CD4-positive, alpha-beta T cell (primary cell): ENCODE results near the gene WDR37. TPM values are rescaled to one million over a fixed set of nuclear protein-coding genes. Genes with fewer than 3 reads are reported as not detected.

Source experiments
- ATAC-seq: fragments of 200-7000 bp; cut with Tn5 transposase; one replicate; pipeline ENCODE4 v1.10.0; 2022; ENCODE audit warnings: mild to moderate bottlenecking; ENCODE audit not compliant: poor library complexity
- CTCF ChIA-PET: fragments of 350-600 bp; sonication (Branson Sonifier 250); formaldehyde crosslinking; loops from one replicate; lab custom pipeline; 2021; ENCODE audit warnings: antibody characterized with exemption, inconsistent platforms; lab: Charles Lee
- POLR2A ChIA-PET: fragments of 350-600 bp; sonication (Branson Sonifier 250); formaldehyde crosslinking; loops from one replicate; lab custom pipeline; 2021; ENCODE audit warnings: antibody characterized with exemption, inconsistent platforms; lab: Charles Lee
- DNase-seq, 14 experiments: peaks; one replicate each; pipeline ENCODE4 v3.0.0-alpha.2; 2013 to 2020; ENCODE audit warnings: mixed read lengths in 2 of 14
- H3K27ac ChIP-seq, 2 donors: one replicate each; pipeline versions ENCODE4 v1.5.1 to v1.7.0; 2013; ENCODE audit warnings: low read length in 2 of 2, low read depth in 1 of 2, mild to moderate bottlenecking in 1 of 2
- H3K27me3 ChIP-seq, 2 experiments: 1 replicate in 1 of 2; 2 replicates in 1 of 2; pipeline versions ENCODE4 v1.6.1 to v1.7.0; 2013; ENCODE audit warnings: low read length in 2 of 2, control low read depth in 1 of 2, mild to moderate bottlenecking in 1 of 2, moderate library complexity in 1 of 2; ENCODE audit not compliant: insufficient read depth in 2 of 2, control insufficient read depth in 1 of 2
- H3K36me3 ChIP-seq: one replicate; pipeline ENCODE4 v1.6.1; 2013; ENCODE audit warnings: low read length, control low read depth; ENCODE audit not compliant: insufficient read depth
- H3K4me1 ChIP-seq: one replicate; pipeline ENCODE4 v1.6.1; 2013; ENCODE audit warnings: low read length, control low read depth; ENCODE audit not compliant: insufficient read depth
- H3K4me3 ChIP-seq: one replicate; pipeline ENCODE4 v1.5.1; 2013; ENCODE audit warnings: mild to moderate bottlenecking, low read length, moderate library complexity
- H3K9me3 ChIP-seq, 2 experiments: 1 replicate in 1 of 2; 2 replicates in 1 of 2; pipeline versions ENCODE4 v1.6.1 to v1.7.0; 2013; ENCODE audit warnings: low read length in 2 of 2, mild to moderate bottlenecking in 2 of 2, control low read depth in 1 of 2, moderate library complexity in 1 of 2; ENCODE audit not compliant: control insufficient read depth in 1 of 2, insufficient read depth in 1 of 2
- H3K27ac Mint-ChIP-seq: one replicate; pipeline ENCODE4 v1.8.0; 2020; ENCODE audit warnings: mixed read lengths
- H3K27me3 Mint-ChIP-seq: one replicate; pipeline ENCODE4 v1.8.0; 2021; ENCODE audit warnings: mixed read lengths
- H3K36me3 Mint-ChIP-seq: one replicate; pipeline ENCODE4 v1.8.0; 2021; ENCODE audit warnings: low read depth, mixed read lengths
- H3K4me1 Mint-ChIP-seq: one replicate; pipeline ENCODE4 v1.8.0; 2021; ENCODE audit warnings: low read depth, mixed read lengths
- H3K4me3 Mint-ChIP-seq: one replicate; pipeline ENCODE4 v1.8.0; 2020; ENCODE audit warnings: mild to moderate bottlenecking, mixed read lengths
- H3K9me3 Mint-ChIP-seq: one replicate; pipeline ENCODE4 v1.8.0; 2020; ENCODE audit warnings: mixed read lengths
- CTCF ChIP-seq: fragments of 200-600 bp; IDR thresholded peaks from one replicate; pipeline ENCODE4 v1.8.0; 2022; ENCODE audit warnings: antibody characterized with exemption, mild to moderate bottlenecking
- intact Hi-C, 2 experiments: fragments of 100-400 bp; cut with DNase I in 1 of 2; cut with micrococcal nuclease in 1 of 2; formaldehyde crosslinking; loops; one replicate each; pipeline versions ENCODE4 v1.15.1 to v1.9.0; 2023 to 2025; cut with DNase I, micrococcal nuclease
- total RNA-seq, 174 experiments: library from RNA in 2 of 174; stranded (reverse) in 2 of 174; gene quantifications; one replicate each; pipeline ENCODE4 v1.2.3 and lab custom pipeline; 2021 to 2026

WDR37 gene
- total RNA-seq, 2 experiments from 2014 or later: 17.0 to 17.7 TPM

- Mint-ChIP-seq H3K27ac (no peak overlapping the region), H3K27me3 (peaks cover 5% of the 10 kb centered on the region), H3K9me3 (no peaks in the 10 kb centered on the region), H3K4me3 (no peak overlapping the region), H3K36me3 (no peaks in the 10 kb centered on the region), H3K4me1 (no peaks in the 10 kb centered on the region)
- ChIA-PET CTCF (no interaction called here), POLR2A (no interaction called here)
- Histone ChIP-seq H3K4me1 (no peaks in the 10 kb centered on the region), H3K4me3 (no peak overlapping the region), H3K9me3 (peaks cover 0 to 13% of the 10 kb centered on the region in 2 experiments), H3K27me3 (no peaks in the 10 kb centered on the region), H3K36me3 (no peaks in the 10 kb centered on the region), H3K27ac (no peak overlapping the region)
- intact Hi-C loops: no loop called here
- no peak for TF ChIP-seq CTCF
- DNase-seq (peak in 1 of 14 experiments; percentile 20), ATAC-seq (no peak)
These were observed 106.5 kb downstream of the WDR37 start for GRCh38 chr10:1162481-1163203.

GRCh38 chr10:1163204-1163660, 107.0 kb downstream of the WDR37 start:
- ChIA-PET CTCF (no interaction called here), POLR2A (no interaction called here)
- no peaks in the 10 kb centered on the region for H3K9me3 Mint-ChIP-seq
- H3K4me1 Mint-ChIP-seq: no peaks in the 10 kb centered on the region
- H3K36me3 Mint-ChIP-seq: no peaks in the 10 kb centered on the region
- intact Hi-C loops: no loop called here
- ATAC-seq (no peak), DNase-seq (no peak)
- no peak overlapping the region for H3K4me3 Mint-ChIP-seq
- peaks cover 0 to 13% of the 10 kb centered on the region in 2 experiments for H3K9me3 ChIP-seq
- no peaks in the 10 kb centered on the region for H3K4me1 ChIP-seq
- H3K36me3 ChIP-seq: no peaks in the 10 kb centered on the region
- no peak for TF ChIP-seq CTCF
- no peak overlapping the region for H3K27ac Mint-ChIP-seq
- H3K27me3 Mint-ChIP-seq: peaks cover 5% of the 10 kb centered on the region
- no peaks in the 10 kb centered on the region for H3K27me3 ChIP-seq
- H3K4me3 ChIP-seq: no peak overlapping the region
- no peak overlapping the region for H3K27ac ChIP-seq

GRCh38 chr10:1163831-1164230, 107.6 kb downstream of the WDR37 start:
- intact Hi-C loops: no loop called here
- Histone ChIP-seq H3K4me1 (no peaks in the 10 kb centered on the region), H3K36me3 (no peaks in the 10 kb centered on the region), H3K27ac (no peak overlapping the region), H3K4me3 (no peak overlapping the region), H3K27me3 (no peaks in the 10 kb centered on the region), H3K9me3 (peaks cover 0 to 13% of the 10 kb centered on the region in 2 experiments)
- DNase-seq: no peak
- CTCF ChIA-PET: no interaction called here
- Mint-ChIP-seq H3K4me3 (no peak overlapping the region), H3K27ac (no peak overlapping the region), H3K9me3 (no peaks in the 10 kb centered on the region), H3K36me3 (no peaks in the 10 kb centered on the region), H3K27me3 (peaks cover 5% of the 10 kb centered on the region), H3K4me1 (no peaks in the 10 kb centered on the region)
- ATAC-seq: no peak
- TF ChIP-seq CTCF: no peak
- POLR2A ChIA-PET: no interaction called here
